GM19035 (cell line): ENCODE results near the gene DPYD.

ENCODE experiments used
- ATAC-seq: cut with Tn5 transposase; IDR thresholded peaks from one replicate; pipeline ENCODE4 v1.9.1; 2021; ENCODE audit not compliant: unreplicated experiment

The DPYD gene

GRCh38 chr1:97069312-97069711, 851.5 kb downstream of the DPYD start:
- ATAC-seq: no peak

DNA sequence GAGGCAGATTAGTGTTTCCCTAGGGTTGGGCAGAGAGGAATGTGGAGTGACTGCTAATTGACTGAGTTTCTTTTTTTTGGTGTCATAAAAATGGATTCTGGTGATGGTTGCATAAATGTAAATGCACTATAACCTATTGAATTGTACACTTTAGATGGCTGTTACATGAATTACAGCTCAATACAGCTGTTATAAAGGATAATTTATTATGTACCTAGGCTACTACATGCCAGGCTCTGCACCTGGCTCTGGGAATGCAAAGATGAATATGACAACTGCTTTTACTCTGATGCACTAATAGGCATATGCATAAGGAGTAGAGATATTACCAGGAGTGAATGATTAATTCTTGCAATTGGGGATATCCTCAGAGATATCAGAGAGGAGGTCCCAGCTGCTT, 854.0 kb downstream of the DPYD start:
- no peak for ATAC-seq

- no peak for ATAC-seq
Measured at GRCh38 chr1:97063532-97063931, 857.3 kb downstream of the DPYD start.

DNA sequence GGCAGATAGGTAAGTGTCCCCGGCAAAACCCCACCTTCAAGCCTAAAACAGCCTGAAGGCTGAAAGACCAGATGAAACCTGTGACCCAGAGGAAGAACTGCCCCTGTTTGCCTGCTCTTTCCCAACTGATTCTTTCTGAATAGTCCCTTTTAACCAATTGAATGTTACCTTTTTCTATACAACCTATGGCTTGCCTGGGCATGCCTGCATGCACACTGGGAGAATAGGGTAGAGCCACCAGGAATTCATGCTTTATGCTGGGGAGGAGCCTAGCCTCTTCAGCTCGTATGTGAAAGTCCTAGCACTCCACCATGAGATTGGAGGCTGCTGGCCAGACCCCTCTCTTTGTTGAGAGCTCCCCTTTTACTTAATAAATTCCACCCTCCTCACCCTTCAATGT, 859.2 kb downstream of the DPYD start:
- ATAC-seq: no peak

DNA sequence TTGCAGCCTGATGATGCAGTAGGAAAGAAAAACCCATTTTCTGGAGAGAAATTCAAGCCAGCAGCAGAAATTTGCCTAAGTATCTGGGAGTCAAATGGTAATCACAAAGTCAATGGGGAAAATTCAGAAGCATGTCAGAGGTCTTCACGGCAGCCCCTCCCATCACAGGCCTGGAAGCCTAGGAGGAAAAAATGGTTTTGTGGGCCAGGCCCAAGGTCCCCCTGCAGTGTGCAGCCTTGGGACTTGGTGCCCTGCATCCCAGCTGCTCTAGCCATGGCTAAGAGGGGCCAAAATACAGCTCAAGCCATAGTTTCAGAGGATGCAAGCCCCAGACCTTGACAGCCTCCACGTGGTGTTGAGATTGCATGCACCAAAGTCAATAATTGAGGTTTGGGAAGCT, 864.4 kb downstream of the DPYD start:
- ATAC-seq: no peak

- no peak for ATAC-seq
Measured at GRCh38 chr1:97053268-97053667, 867.6 kb downstream of the DPYD start.

GRCh38 chr1:97051823-97052222, 869.0 kb downstream of the DPYD start:
- no peak for ATAC-seq

- no peak for ATAC-seq
Measured at GRCh38 chr1:97050506-97050905, 870.3 kb downstream of the DPYD start.

GRCh38 chr1:97047421-97047793, 873.4 kb downstream of the DPYD start:
- no peak for ATAC-seq

- ATAC-seq: no peak
Measured at GRCh38 chr1:97046765-97047420, 873.9 kb downstream of the DPYD start.

DNA sequence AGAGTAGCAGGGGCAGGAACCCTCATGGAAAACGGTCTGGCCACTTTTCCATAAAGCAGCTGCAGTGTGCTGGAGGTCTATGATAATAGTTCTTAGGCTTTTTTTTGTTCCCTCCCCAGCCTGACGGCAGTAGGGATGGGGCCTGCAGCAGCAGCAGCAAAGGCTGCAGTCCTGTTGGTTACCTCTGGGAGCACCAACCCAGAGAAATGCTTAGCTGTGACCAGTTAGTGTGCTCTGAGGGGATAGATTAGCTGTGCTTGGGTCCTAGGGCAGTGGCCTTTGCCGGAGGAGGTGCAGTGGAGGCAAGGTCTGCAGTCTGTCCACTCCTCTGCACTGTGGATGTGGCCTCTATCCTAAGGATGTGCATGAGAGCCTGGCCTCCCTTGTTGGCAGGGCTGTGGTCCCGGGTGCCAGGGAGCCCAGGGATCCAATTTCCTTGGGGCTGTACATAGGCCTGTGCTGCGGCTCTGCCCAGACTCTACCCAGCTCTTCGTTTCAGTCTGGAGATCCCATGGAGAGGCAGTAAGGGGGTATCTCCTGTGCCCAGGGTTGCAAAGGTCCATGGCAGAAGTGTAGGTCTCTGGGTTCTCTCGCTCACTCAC, 876.6 kb downstream of the DPYD start:
- no peak for ATAC-seq

DNA sequence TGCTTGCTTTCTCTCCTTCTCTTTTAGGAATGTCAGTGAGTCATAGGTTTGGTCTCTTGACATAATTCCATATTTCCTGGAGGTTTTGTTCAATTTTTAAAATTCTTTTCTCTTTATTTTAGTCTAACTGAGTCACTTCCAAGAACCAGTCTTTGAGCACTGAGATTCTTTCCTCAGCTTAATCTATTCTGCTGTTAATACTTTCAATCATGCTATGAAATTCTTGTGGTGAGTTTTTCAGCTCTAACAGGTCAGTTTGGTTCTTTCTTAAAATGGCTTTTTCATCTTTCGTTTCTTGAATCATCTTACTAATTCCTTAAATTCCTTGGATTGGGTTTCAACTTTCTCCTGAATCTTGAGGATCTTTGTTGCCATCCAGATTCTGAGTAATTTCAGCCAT, 878.3 kb downstream of the DPYD start:
- no peak for ATAC-seq

DNA sequence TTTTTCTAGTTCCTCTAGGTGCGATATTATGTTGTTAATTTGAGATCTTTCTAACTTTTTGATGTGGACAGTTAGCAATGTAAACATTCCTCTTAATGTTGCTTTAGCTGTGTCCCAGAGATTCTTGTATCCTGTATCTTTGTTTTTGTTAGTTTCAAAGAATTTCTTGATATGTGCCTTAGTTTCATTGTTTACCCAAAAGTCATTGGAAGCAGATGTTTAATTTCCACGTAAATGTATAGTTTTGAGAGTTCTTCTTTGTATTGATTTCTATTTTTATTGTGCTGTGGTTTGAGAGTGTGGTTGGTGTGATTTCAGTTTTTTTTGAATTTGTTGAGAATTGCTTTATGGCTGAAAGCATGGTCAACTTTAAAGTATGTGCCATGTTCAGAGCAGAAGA, 879.8 kb downstream of the DPYD start:
- ATAC-seq: no peak

GRCh38 chr1:97038410-97038809, 882.4 kb downstream of the DPYD start:
- ATAC-seq: no peak

GRCh38 chr1:97034651-97035050, 886.2 kb downstream of the DPYD start:
- no peak for ATAC-seq

DNA sequence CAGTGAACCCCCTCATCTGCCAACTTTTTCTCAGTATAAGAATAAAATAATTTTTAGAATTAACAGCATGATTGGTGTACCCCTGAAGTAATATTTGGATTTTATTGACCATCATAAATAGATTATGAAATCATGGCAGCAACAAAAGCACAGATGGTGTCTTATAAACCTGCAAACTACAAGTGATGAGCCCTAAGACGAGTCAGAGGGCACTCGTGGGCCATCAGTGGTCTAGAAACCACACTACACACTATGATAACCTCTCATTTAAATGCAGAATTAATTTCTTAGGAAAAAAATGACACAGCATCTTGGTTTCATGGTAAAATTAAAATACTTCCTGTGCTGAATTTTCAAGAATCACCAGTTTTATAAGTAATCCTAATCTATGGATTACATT, 886.9 kb downstream of the DPYD start:
- ATAC-seq: no peak
